SW 1271 (cell line): ENCODE data around the gene TMEM63A.

Experiments
- DNase-seq, 2 experiments: peaks; one replicate each; lab custom pipeline; 2025; lab: John Stamatoyannopoulos, UW

Gene TMEM63A

DNA sequence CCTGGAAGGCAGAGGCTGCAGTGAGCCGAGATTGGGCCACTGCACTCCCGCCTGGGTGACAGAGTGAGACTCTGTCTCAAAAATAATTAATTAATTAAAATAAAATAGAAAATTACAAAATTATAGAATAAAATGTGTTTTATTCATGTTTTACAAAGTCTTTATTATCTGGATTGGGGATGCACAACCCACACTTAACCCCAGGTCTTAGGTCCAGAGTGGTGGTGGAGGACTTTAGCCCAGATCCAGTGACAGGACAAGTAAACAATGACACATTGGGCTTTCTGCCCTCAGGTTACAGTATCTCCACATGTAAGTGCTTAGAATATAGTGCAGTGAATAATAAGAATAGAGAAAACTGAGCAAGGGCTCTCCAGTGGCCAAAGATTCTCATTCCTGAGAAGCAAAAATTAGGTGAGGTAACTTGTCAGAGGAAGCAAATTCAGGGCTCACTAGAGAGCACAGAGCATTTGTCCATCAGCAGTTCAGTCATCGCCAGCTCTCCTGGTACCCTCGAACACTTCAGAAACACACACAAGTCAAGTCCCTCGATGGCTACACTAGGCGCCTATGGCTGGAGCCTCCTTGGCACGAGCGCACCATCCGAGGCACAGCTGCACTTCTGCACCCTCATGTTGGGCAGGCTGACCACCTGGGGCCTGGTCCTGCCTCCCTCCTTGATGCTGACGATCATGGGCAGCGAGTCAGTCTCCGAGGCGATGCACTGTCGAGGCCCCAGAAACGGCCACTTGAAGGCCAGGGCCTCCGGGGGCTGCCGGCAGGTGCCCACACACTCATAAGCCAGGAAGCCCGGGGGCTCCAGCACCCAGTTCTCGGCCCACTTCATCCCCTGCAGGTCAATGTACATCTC is 4.2 kb upstream of the TMEM63A start:
- DNase-seq: no peak

DNA sequence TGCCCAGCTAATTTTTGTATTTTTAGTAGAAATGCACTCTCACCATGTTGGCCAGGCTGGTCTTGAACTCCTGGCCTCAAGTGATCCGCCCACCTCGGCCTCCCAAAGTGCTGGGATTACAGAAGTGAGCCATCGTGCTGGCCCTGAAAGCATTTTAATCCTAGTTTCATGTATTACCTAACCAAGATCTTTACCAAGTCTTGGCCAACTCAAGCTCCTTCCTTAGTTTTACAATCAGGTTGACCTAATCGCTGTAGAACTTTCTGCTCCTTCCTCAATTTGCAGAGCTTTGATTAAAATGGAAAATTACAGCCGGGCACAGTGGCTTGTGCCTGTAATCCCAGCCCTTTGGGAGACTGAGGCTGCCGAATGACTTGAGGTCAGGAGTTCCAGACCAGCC is 3.2 kb upstream of the TMEM63A start:
- no peak for DNase-seq

DNA sequence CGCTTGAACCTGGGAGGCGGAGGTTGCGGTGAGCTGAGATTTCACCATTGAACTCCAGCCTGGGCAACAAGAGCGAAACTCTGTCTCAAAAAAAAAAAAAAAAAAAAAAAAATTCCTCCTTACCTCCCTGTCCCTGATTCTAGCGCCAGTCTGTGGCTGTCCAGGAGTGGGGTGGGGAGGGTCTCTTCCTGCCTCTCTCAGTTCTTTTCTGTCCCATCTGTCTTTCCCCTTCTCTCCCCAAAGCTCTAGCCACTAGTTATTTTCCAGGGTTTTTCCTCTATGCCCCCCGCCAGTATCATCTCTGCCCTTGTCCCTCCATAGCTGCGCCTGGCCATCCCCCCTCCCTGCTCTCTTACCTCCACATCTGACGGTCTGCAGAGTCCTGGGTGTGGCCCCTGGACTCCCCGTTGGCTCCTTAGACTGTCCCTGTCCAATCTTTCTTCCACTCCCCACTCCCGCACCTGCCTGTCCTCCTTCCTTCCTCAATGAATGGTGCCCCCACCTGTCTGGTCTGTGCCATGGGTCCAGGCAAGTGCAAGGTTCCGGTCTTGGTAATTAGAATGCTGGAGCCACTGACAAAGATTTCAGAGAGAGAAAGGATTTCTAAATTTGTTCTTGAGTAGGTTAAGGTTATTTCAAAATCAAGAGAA is 1.6 kb upstream of the TMEM63A start:
- no peak for DNase-seq

DNA sequence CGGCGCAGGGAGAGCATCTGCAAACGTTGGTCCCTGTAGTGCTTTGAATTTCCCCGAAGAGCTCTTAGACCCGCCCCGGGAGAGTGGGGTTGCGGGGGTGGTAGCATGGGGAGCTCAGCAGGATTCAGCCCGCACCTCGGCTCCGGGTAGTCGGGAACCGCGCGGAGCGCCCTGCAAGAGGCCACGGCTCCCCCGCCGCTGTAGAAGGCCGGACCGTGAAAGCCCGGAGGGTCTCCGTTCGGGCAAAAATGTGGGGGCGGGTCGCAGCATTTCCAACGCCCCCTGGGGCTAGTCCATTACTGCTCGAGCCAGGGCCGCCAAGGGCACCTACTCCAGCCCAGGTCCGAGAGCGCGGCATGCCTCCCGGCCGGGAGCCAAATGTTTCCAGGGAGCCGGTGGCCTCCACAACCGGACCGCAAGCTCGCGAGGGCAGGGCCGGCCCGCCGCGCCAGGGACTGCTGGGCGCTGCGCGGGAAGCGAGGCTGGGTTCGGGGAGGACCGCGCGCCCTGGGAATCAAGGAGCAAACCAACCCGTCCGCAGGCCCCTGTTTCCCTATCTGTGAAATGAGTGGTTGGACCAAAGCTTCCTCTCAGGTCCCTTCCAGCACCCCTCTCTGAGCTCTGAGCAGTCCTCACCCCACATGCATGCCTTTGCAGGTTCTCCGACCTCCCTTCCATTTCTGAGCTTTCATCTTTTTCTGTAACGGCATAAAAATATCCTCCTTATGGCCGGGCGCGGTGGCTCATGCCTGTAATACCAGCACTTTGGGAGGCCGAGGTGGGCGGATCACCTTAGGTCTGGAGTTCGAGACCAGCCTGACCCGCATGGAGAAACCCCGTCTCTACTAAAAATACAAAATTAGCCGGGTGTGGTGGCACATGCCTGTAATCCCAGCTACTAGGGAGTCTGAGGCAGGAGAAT is 775 bp upstream of the TMEM63A start:
- no peak for DNase-seq

DNA sequence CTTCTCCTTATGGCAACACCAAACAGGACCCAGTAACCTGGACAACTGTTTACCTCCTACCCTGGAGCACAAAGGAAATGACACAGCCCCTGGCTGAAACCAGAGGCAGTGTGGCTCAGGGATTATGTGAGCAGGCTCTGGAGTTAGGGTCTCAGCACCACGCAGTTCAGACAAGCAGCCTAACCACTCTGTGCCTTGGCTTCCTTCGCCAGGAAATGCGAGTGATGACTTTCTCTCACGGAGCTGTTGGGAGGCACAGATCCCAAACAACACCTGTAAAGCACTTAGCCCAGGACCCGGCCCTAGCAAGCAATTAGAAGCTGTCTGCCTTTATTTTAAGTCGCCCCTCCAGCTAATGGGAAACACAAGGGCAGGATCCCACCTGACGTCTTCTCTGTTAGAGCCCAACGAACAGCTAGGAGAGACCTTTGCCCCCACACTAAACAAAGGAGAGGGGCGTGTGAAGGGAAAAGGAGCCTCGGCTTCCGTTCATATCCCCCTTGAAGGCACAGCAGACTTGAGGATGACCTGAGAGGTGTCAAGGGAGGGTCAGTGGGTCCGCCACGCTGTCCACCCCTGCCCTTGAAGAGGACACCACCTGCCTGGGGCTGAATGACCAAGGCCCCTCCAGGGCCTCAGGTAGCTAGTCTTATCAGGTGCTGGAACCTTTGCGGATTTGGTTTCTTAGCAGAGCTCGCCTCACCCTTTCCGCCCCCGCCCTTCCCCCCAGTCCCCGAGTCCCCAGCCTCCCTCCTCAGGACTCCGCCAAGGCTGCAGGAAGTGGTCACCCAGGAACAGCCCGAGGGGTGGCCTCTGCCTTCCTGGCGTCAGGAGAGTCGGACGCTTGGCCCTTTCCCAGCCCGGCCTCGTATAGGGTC is 860 bp downstream of the TMEM63A start:
- peak; percentile 24 to 37 for DNase-seq

DNA sequence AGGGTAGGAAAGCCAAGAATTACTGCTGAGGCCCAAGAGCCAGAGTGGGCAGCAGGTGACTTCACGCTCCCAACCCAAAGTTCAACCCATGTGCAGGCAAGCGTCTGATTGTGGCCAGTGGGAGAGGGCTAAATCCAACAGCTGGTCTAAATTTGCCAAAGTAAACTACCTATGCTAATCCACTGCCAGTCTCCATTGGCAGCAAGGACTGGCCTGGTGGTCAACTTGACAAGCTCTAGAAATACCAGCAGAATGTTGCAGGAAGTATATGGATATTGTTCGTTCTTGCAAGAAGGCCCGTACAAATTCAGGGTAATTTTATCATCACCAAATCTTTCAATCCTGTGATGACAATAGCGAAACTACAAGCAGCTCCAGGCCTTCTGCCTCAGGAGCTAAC is 1.5 kb downstream of the TMEM63A start:
- DNase-seq: no peak

DNA sequence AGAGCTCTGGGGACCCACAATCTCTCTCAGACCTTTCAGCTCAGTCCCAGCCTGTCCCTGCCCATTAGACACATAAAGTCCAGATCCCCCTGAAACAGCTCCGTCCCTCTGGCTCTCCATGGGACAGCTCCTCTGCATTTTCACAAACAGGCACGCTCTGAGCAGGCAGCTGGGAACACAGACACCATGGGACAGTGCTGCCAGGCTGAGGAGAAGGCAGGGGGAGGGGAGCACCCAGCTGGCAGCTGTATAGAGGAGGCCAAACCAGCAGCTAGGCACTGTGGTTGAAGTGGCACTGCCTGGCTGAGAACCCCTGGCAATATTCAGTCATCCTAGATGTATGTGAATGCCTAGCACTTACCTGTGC is 2.0 kb downstream of the TMEM63A start:
- DNase-seq: no peak

DNA sequence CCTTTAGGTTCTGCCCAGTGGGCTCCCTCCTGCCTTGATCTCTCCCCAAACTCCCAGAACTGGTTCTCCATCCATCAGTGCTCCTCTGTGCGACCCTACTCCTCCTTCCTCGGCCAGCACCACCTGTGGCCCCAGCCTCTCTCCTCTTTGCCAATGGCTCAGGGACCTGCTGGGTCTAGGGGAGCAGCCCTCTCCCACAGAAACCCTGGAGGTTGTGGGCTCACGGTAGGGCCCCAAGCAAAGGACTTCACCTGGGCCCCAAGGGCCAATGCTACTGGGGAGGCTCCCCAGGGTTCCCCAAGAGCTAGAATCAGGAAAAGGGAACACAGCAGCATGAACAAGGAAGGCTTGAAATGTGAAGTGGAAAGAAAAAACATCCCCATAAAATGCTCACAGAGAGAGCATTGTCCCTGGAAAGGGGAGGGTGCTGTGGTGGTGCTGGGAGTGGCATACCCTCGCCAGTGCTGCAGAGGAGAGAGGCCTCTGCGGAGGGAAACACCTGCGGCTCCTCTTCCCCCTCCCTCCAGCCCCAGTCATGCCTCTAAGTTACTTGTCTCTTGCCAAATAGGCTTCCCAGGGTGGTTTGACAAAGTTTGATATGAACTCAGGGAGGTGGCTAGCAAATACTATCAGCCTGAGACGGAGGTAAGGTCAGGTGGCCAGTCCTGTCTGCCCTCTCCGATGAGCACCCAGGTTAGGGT is 2.5 kb downstream of the TMEM63A start:
- no peak for DNase-seq

DNA sequence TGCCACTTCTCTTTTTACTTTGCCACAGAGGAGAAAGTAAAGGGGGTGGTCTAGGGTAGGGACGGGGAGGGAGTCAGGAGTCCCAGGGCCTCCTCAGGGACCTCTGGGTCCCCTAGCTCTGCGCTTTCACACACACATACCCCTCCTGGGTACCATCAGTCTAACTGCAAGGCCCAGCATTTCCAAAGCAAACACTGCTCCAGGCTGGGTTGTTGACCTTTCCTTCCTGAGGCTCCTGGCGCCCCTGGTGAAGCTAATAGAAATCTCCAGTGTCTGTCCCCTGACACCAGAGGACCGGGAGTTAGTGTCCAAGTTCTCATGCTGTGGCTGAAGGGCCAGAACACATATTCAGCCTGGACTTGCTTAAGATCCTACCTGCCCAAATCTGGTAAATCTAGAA is 3.9 kb downstream of the TMEM63A start:
- DNase-seq: no peak

DNA sequence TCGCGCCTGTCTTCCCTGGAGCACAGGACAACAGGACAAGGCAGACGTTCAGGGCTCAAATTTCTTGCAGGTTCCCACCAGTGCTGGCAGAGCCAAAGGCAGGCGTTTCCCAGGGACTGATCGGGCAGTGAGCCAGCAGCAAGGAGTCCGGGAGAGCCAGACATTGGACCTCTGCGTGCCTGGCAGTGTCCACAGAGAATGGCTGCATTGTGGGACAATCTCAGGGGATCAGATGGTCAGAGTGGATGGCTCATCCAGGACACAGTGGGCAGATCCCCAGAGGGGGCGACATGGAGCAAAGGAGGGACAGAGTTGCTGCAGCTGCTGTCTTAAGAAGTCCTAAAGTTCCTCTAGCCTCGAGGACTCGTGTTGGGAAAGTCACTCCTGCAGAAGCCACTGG is 4.6 kb downstream of the TMEM63A start:
- DNase-seq: peak in 1 of 2 experiments; percentile 43

DNA sequence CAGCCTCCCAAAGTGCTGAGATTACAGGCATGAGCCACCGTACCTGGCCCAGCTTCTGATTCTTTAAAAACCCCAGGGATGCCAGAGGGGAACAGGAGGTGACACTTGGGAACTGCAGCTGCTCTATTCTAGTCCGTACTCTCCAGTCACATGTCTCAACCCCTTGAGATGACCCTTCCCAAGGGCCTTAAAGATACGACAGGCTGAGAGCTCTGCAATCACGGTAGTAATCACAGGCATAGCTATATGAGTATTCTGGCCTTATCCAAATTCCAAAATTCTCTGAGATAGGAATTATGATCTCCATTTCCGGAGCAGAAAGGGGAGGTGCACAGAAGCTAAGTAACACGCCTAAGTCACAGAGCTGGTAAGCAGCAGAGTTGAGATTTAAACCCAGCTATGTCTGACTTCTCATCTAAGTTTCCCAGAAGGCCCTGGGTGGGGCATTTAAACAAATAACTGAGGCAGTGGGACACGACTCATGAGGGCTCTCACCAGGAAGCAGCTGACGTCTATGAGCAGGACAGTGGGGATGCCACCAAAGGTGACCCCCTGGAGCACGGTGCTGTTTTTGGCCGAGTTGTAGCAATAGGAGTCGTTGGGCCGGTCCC is 5.2 kb downstream of the TMEM63A start:
- no peak for DNase-seq

DNA sequence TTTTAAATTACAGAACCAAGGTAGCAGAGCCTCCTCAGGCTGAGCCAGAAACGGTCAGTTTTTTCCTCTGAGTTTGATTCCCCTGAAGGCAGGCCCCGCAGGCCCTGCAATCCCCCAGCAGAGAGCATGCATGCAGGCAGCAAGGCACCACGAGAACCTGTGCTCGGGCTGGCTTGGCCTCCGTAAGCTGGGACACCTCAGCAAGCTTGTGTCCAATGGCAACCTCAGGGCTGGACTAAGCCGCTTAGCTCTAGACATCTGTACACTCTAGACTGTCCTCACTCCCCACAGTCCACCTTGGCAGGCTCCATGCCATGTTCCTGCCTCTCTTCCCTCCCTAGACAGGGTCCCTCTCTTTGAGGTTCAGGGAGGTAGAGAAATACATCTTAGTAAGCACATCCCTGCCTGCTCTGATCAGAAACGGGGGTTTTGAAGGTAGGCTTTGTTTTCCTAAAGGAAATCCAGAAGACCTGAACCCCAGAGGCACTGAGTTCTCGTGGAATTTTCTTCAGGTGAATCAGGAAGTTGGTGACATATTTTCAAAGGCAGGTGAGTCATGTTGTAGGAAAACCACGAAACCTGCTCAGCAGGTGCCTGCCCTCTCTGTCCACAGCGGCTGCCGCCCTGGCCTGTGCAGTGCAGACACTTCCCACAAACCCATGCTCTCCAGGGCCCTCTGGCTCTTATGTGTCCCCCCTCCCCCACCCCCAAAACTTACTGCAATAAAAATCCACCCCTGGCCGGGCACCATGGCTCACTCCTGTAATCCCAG is 7.0 kb downstream of the TMEM63A start:
- DNase-seq: no peak

DNA sequence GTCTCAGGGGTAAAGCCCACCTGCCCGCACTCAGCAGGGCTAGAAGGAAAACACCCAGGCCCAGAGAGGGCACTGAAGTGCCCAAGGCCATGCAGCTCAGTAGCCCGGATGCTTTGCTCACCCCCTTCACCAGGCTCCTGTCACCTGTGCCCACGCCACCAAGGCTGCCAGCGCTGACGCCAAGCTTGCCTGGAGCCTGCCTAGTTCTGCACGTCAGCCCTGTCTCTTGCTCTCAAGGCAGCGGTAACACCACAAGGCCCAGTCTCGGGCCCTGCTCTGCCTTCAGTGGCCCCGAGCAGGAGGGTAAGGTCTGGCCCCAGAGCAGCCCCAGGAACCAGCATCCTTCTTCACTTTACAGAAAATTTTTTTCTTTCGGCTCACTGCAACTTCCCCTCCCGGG is 7.7 kb downstream of the TMEM63A start:
- DNase-seq: no peak

DNA sequence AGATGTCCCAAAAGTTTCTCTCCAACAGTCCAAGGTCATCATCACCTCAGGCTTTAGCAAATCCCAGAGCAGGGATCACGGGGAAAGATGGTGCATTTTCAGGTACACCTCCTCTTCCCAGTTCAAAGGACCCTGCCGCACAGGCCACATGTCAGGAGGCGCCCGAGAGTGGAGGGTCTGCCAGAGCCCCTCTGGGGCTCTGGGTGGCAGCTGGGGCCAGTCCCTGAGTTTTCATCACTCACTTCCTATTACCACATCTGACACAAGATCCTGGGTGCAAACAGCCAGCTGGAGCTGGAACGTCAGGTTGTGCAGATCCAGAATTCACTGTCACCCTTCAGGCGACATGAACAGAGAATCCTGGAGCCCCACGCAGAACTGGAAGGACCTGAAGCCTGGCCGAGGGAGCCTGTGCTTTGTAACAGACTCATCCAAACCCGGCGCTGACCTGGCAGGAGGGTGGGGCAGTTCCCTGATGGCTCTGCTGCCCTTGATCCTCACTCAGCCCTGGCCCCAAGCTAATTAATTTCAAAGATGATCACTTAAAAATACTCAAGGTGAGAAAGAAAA is 8.8 kb downstream of the TMEM63A start:
- no peak for DNase-seq

DNA sequence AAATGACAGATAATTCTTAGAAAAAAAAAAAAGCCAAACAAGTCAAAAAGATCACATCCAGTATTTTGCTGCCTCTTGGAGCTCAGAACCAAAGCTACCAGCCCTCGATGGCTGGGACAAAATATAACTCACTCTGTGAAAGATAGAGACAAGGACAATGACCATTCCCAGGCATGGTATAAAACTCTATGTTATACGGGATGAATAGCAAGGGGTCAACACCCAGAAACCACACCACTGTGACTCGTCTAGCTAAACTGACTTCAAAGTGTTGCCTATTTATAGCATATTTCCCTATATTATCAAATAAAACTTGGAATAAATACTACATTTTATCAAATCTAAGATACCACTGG is 10.1 kb downstream of the TMEM63A start:
- DNase-seq: no peak

DNA sequence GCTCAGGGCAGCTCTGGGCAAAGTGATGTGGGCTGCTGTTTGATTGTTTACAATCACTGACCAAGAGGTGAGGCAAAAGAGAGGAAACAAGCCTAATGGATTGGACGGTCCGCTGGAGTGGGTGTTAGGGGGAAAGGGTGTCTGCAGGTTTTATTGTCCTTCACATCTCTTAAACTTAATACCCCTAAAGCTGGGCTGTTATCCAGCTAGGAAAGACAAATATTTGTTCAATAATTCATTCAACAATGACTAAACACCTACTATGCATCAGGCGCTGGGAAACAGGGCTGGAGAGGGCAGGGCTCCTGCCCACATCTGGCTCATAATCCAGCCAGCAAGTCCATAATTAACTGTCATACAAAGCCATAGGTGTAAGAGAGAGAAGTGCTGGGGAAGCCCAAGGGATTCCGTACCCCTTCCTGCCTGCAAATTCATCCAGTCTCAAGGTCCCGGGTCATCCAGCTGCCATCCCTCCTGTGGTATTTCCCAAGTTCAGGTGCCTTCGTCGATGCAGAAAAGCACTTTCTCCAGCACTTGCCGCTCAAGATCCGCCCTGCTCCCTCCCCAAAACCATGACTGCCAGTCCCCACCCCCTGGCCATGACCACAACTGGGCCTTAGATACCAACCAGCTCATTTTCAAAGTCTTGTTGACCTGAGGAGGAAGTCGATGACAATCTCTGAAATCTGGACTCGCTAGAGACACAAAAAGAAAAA is 10.7 kb downstream of the TMEM63A start:
- DNase-seq: no peak

DNA sequence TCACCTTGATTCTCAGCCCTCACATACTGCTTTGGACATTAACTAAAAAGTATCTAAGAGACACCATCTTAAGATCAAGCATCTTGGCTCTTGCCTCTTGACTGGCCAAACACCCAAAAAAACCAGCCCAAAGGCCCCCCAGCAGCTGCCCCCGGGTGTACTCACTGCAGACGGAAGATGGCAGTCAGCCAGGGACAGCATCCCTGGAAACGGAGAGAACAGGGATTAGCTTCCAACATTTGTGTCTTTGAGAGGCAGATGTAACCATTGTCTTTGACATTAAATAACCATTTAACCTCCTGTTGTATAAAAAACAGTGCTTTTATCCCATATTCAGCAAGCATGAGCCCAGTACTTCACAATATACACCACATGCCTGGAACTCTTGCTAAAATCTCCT is 11.3 kb downstream of the TMEM63A start:
- no peak for DNase-seq

DNA sequence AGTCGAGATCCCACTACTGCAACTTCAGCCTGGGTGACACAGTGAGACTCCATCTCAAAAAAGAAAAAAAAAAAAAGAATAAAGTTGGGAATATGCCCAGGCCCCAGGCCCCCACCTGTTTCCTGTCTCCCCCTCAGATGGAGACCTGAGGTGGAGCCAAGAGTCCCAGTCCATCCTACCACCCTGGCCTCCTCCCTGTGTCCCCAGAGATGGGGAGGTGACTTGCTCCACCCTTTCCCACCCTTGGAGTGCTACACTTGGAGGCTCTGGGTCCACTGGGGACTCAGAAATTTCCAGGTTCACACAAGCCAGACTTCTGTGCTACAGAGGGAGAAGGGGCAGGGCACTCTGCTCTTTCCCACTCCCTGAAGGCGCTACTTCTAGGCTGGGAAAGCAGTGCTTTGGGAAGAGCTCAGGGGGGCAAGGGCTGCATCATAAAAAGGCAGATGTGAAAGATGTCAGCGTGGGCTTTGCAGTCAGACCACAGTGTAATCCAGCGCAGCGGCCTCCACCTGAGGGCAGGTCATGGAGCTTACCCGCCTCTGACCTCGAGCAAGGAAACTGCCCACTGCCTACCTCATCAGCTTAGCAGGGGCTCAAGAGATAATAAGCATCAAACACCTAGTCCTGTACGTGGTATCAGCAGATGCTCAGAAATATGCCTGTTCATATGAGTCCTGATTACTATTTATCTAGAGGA is 13.4 kb downstream of the TMEM63A start:
- no peak for DNase-seq
